RPMI7951 (cell line): ENCODE measurements around the gene GARIN5A. TPM values are rescaled to one million over a fixed set of nuclear protein-coding genes. Genes with fewer than 3 reads are reported as not detected.

Experiments used
- DNase-seq: peaks from one replicate; pipeline ENCODE4 v3.0.0-alpha.2; 2012; ENCODE audit warnings: low read depth
- total RNA-seq: library from RNA; depleted of rRNA; stranded (reverse); fragments of >200 nt; shearing (Covaris generic); gene quantifications from 2 replicates; pipeline ENCODE4 v1.2.3, GENCODE V29; 2014; rRNA removed

Gene GARIN5A
- 1.3 TPM in 1 of 2 replicates, not detected in the other for total RNA-seq

DNA sequence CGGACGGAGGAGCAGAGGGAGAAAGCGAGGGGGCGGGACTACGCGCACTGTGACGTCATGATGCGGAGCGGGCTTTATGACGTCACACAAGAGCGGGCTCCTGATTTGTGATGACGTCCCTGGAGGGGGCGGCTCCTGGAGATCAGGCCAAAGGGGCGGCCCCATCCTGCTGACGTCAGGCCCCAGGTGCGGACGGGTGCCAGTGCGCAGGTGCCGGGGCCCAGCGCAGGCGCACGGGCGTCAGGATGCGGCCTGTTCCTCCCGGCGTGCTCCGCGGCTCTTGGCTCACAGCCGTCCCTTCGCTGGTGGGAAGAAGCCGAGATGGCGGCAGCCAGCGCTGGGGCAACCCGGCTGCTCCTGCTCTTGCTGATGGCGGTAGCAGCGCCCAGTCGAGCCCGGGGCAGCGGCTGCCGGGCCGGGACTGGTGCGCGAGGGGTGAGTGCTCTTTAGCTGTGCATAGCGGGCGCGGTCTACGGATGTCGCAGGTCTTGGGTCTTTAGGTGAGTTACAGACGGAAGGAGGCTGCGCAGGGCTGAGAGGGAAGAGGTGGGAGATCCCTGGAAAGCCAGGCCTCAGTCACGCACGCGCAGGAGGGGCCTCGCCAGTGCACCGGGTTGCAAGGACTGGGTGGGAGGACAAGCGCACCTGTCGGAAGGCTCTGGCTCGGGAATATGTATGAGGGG, at the start of gene GARIN5A, which contains the start of gene EMC10:
Gene GARIN5A (minus strand): TSS at position 625 of the 683 bp plus-strand sequence. CDS start 460 bp downstream, at position 165.
Gene EMC10 (plus strand): TSS at position 284 of the 683 bp plus-strand sequence. CDS start 38 bp downstream, at position 322.
- peak; percentile 87 for DNase-seq

GRCh38 chr19:50522881-50523280, 46.2 kb upstream of the GARIN5A start:
- DNase-seq, result no peak

GRCh38 chr19:50520822-50521465, 44.3 kb upstream of the GARIN5A start:
- DNase-seq, result no peak

DNA sequence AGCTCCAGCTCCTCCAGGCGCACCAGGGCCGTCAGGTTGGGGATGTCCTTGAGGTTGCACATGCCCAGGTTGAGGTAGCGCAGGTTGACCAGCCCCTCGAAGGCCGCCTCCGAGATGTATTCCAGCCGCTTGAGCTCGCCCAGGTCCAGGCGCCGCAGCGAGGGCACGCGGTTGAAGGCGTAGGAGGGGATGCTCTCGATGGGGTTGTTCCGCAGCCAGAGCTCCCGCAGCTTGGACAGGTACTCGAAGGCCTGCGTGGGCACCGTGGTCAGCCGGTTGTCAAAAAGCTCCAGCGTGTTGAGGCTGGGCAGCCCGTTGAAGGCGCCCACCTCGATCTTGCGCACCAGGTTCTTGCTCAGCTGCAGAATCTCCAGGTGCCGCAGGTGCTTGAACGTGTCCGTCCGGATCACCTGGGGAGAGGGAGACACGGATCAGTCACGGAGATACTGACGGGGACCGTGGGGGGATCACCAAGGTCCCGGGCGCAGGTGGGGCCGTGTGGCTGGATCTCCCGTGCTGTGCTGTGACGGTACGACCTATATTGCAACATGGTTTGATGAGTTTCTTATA, 42.4 kb upstream of the GARIN5A start:
- no peak for DNase-seq

DNA sequence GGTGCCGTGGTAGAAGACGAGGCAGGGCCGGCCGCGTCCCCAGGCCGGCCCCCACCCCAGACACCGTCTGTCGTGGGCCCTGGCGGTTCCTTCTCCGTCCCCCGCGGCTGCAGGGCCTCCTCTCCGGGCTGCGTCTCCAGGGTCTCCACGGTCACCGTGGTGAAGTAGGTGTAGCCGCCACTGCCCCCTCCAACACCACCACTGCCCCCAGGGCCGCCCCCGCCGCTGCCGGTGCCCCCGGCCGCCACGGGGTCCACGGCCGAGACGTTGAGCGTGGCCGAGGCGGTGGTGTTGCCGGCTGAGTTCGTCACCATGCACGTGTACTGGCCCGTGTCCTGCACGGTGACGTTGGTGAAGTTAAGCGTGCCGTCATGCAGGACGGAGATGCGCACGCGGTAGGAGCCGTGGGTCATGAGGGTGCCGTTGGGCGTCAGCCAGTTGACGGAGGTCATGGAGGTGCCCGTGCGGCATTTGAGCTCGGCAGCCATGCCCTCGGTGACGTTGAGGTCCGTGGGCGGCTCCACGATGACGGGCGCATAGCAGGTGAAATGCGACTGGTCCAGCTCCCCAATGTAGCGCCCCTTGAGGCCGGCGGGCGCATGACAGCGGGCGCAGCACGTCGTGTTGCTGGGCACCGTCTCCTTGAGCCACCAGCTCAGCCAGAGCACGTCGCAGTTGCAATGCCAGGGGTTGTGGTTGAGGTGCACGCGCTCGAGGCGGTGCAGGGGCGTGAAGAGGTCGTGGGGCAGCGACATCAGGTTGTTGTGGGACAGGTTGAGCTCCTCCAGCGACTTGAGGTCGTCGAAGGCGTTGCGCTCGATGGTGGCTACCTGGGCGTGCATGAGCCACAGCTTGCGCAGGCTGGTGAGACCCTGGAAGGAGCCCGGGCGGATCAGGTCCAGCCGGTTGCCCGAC, 41.7 kb upstream of the GARIN5A start:
- no peak for DNase-seq

DNA sequence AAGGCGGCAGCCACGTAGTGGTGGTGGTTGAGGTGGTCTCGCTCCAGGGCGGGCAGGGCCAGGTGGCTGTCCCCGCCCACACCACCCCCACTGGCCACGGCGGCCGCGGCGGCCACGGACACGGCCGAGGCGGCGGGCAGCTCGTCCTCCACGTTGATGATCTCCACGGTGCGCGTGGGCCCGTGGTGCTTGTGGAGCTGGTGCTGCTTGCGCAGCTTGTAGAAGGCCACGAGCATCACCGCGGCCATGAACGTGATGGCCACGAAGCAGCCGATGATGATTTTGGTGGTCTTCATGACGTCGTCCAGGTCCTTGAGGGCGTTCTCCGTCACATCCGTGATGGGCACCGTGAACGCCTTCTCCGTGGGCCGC, 41.0 kb upstream of the GARIN5A start:
- no peak for DNase-seq

DNA sequence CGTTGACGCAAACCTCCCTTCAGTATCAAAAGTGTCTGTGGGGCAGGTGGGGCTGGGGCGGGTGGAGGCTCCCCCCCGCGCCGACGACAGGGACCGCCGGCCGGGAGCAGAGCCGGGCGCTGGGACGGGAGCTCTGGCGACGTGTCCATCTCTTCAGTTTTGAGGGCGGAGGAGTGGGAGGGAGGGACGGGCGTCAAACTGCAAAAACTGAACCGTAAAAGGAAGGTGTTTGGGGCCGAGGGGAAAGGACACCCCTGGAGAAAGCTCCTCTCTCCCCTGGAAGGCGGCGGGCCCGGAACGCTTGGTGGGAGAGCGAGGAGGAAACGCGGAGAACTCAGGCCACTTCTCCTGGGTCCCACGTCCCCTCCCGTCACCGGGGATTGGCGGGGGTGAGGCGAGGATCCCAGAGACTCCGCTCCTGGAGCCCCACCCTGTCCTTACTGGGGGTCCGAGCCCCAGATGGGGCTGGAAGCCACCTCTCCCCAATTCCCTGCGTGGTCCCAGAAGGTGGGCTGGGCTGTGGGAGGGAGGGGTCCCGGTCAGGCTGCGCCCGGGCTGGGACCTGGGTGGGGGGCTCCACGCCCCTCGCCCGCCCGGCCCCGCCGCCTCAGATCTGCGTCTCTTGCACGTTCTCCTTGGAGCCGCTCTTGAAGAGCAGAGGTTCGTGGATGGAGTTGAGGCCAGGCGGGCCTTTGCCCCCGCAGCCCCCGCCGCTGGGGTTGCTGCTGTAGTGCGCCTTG, 40.5 kb upstream of the GARIN5A start:
- no peak for DNase-seq

DNA sequence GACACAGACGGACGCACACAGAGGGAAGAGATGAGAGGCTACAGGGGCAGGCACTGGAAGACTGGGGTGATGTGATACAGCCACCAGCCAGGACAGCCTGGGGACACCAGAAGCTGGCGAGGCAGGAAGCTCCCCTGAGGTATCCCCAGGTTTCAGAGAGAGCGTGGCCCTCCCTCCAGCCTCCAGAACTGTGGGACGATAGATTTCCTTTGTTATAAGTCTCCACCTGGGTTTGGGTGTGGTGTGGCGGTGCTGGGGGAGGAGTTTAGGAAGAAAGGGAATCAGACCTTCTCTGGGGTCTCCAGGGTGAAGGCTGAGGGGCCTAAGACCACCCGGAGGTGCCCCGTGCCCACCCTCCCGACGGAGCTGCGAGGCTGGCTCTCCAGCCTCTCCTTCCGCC, 39.8 kb upstream of the GARIN5A start:
- no peak for DNase-seq

DNA sequence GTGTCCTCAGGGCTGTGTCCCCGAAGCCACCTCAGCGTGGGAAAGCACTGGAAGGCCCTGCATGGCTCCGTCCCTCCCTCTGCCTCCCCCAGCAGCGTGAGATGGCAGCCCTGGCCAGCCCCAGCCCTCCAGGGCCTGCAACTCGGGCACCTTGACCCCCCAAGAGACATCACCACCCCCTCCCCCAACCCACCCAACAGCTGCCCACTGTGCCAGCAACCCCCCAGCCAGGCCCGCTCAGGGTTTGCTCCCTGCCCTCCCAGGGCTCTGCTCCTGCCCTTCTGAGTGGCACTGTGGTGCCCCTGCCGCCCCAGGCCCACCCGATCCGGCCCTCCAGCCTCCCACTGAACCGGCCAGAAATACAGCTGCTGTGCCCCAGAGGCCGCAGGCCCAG, 38.5 kb upstream of the GARIN5A start:
- no peak for DNase-seq

DNA sequence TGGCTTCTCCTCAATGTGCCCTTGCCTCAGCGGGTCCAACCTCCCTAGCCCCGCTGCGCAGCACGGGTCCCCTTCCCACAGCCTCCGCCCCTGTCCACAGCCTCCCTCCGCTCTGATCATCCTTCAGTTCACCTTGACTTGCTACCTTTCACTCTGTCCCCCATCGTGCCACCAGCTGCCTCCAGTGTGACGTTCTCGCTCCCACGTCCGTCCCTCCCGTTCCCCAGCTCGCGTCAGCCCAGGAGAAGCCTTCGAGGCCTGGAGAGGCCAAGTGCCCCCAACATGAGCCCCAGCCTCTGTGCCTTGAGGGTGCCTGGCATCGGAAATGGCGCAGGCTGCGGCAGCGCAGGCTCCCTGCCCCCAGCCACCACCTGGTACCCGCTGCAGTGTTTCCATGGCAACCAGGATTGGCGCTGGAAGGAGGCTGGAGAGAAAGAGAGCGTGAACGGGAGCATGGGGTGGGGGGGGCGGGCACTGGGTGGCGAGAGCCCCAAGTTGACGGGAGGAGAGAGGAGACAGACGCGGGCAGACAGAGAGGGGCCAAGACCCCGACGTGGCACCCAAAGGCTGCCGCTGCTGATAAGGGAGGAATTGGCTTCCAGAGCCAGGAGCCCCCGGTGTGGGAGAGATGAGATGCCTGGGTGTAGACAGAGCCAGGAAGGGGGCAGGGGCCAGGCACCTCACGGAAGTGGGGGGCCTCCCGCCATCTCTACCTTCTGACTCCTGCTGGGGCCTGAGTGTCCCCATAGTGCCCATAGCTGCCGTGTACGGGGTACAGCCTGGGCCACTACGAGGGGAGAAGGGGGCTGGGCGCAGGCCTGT, 37.9 kb upstream of the GARIN5A start:
- no peak for DNase-seq

DNA sequence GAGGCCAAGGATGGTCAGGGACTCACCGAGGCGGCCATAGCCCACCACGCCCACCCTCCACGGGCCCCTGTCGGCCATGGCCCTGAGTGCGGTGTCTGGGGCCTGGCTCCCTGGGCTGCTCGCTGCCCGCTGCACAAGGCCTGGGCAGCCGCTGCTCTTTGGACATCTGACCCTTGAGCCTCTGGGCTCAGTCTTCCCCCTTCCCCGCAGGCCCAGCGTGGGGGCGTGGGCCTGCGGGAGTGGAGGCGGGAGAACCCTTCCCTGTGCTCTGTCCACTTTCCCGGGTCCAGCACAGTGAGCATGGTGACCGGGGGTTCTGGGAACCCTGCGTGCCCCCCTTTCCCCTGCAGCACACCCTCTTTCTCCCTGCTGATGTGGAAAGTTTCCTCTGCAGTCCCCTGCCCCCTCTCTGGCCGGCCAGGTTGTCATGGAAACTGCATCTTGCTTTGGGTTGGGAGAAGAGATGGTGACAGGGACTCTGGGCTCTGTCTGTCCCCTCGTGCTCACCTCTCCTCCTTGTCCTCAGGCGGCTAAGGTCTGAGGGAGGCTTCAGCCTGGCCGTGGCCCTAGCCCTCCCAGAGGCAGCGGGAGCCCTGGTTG, 37.2 kb upstream of the GARIN5A start, which contains the start of gene ASPDH:
Gene ASPDH (minus strand): TSS at position 168 of the 600 bp plus-strand sequence. CDS start 90 bp downstream, at position 78.
- no peak for DNase-seq

DNA sequence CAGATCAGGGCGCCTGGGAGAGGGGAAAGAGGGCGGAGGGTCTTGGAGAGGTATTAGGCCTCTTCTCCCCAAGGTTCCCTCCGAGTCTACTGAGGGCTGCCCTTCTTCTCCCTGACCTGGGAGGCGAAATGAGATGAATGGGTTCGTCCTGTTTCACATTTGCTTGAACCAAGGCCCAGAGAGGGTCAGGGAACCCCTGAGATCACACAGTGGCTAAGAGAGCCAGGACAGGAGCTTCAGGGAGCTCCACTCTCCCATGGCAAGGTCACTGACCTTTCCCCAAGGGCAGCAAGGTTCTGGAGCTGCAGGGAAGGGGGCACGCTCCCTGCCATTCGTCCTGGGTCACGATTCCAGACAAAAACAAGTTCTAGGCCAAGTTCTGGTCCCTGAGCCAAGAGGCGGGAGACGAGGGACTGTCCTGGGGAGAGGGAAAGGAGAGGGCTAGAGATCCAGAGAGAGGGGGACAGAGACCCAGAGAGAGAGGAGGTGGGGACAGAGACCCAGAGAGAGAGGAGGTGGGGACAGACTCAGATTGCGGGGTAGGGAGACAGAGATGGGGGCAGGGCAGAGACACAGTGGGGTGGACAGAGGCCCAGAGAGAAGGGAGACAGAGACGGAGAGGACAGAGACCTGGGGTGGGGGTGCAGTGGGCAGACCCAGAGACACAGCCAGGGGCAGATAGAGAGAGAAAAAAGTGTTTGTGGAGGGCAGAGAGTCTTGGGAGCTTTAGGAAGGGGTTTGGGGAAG, 36.5 kb upstream of the GARIN5A start:
- DNase-seq, result no peak

DNA sequence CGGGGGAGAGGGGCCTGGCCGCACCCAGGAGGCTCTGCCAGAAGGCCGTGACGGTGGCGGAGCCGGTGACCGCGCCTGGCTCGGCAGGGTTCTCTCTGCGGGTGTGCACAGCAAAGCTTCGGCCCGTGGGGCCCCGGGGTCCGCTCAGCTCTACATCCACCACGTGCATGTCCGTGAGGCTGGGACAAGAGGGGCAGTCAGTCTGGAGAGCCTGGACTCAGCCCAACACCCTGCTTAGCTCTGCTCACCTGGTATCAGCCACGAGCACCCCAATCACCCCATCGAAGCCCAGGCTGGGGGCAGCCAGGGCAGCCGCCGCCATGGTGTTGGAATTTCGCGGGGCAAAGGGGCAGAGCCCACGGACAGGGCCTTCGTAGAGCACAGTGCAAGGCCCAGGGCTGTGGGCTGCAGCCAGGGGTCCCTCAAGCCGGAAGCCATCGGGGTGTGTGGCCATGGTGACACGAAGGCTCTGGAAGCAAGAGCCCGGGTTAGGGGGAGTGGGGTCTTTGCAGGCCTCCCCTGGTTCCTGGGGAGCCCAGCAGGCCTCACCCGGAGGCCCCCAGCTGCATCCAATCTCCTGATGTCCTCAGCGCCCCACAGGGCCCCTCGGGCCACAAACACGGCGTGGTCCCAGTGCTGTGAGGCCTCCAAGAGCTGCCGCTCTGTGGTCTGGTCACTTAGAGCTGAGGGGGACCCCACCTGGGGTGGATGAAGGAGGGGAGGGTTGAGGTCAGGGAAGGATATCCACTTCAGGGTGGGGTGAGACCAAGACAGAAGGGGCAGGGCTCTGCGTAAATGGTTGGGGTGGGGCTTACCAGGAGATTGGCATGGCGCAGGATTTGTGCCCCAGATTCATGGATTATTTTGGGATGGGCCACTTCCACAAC, 35.7 kb upstream of the GARIN5A start:
- no peak for DNase-seq

DNA sequence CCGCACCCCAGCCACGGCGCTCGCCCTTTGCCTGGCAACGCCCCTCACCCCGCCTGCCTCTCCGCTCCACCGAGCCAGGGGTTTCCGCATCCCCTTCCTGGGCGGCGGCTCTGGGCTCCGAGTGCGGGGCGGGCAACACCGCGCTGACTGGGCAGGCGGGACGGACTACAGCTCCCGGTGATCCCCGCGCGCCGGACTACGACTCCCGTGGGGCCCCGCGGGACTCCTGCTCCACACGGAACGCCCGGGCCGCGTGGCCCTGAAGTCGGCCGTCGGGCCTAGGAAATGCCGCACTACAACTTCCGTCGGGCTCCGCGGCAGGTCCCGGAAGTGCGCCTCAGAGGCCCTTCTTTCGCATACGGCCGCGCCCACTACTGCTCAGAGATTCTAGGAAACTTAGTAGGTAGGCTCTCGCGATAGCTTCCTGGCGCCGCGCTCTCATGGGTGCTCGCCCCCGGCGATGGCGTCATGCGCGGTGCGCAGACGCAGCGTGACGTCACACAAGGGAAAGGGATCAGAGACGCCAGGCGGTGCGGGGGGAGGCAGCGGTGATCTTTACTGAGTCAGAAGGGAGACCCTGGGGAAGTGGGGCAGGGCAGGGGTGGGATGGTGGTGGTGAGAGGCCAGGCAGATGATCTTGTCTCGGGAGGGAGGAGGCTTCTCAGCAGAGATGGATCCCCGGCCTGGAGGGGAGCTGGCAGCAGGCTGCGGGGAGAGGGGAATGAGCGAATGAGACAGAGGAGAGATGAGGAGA, 34.6 kb upstream of the GARIN5A start, which contains the start of gene JOSD2:
Gene JOSD2 (minus strand): TSS at position 123 of the 754 bp plus-strand sequence. CDS start 760 bp downstream, outside the sequence.
- peak; percentile 99 for DNase-seq

- DNase-seq, result no peak
These were observed 34.0 kb upstream of the GARIN5A start for GRCh38 chr19:50510700-50511068.

DNA sequence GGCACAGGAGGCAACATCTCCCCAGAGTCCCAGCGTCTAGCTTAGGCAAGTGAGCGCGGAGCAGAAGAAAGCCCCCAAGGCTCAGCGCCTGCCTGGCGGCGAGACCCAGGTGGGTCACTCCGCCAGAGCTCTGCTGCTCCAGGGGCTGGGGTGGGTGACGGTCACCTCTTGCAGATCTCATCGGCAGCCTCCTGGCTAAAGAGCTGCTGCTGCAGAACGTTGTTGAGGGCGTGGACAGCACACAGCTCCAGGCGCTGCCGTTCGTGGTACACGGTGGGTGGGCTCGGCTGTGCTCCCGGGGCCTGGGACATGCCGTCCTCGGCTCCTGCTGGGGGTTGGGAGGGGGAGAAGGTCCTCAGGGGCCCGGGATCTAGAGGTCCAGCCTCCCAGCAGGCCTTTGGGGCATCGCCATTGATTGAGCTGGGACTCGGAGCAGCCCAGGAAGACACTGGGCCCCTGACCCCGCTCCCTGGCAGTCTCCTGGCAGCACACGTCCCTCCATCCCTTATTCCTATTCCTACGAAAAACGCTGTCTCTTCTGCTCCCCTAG, 33.5 kb upstream of the GARIN5A start:
- no peak for DNase-seq

GRCh38 chr19:50509366-50509765, 32.7 kb upstream of the GARIN5A start:
- no peak for DNase-seq
